Mucosa of stomach (tissue), 1 donor: Measurements from ENCODE around the gene PTPN14.
"Not testable (repeated sequence)": the region's sequence is repeated elsewhere in the genome, so short reads cannot be mapped to it uniquely, and the experiment has no call there.

Source experiments
- H3K27me3 ChIP-seq: one replicate; pipeline ENCODE4 v1.7.0; 2013; ENCODE audit warnings: mild to moderate bottlenecking, low read length; ENCODE audit not compliant: control insufficient read depth, insufficient read depth
- H3K36me3 ChIP-seq: one replicate; pipeline ENCODE4 v1.7.0; 2013; ENCODE audit warnings: low read length; ENCODE audit not compliant: control insufficient read depth, insufficient read depth
- H3K4me1 ChIP-seq: one replicate; pipeline ENCODE4 v1.7.0; 2013; ENCODE audit warnings: mild to moderate bottlenecking, low read length; ENCODE audit not compliant: control insufficient read depth, insufficient read depth
- H3K4me3 ChIP-seq: one replicate; pipeline ENCODE4 v1.7.0; 2013; ENCODE audit warnings: low read length
- H3K9ac ChIP-seq: one replicate; pipeline ENCODE4 v1.7.0; 2013; ENCODE audit warnings: mild to moderate bottlenecking, low read length, moderate library complexity
- H3K9me3 ChIP-seq: one replicate; pipeline ENCODE4 v1.7.0; 2013; ENCODE audit warnings: mild to moderate bottlenecking, low read length, moderate library complexity; ENCODE audit not compliant: control insufficient read depth
- donor health status: Pancreatic carcinoma.

The PTPN14 gene

GRCh38 chr1:214402613-214403083 lies 148.8 kb downstream of the PTPN14 start:
- H3K4me3 ChIP-seq, result no peak overlapping the region
- H3K9ac ChIP-seq, result no peak overlapping the region
- no peaks in the 10 kb centered on the region for H3K27me3 ChIP-seq
- no peaks in the 10 kb centered on the region for H3K36me3 ChIP-seq
- no peaks in the 10 kb centered on the region for H3K9me3 ChIP-seq
- H3K4me1 ChIP-seq, result no peaks in the 10 kb centered on the region

DNA sequence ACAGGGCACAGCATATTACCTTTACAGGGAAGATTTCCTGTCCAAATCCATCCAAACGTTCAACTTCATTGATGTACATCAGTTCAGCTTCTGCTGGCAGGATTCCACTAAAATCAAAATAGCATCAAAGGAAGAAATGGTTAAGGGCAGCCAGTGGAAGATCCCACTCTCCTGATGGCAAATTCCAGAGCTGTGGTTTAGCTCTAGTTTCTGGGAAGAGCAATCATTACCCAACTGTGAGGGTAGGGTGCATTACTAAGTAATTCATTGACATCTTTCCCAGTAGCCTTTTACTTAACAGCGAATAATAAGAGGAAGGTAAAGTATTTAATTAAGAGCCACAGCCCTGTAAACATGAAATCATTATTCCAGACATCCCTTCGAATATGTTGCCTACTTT lies 149.7 kb downstream of the PTPN14 start:
- Histone ChIP-seq H3K9ac (no peak overlapping the region), H3K4me3 (no peak overlapping the region), H3K27me3 (no peaks in the 10 kb centered on the region), H3K9me3 (no peaks in the 10 kb centered on the region), H3K36me3 (no peaks in the 10 kb centered on the region), H3K4me1 (no peaks in the 10 kb centered on the region)

- Histone ChIP-seq H3K4me3 (no peak overlapping the region), H3K9me3 (no peaks in the 10 kb centered on the region), H3K4me1 (no peaks in the 10 kb centered on the region), H3K9ac (no peak overlapping the region), H3K27me3 (no peaks in the 10 kb centered on the region), H3K36me3 (no peaks in the 10 kb centered on the region)
Measured at GRCh38 chr1:214400131-214400530, 151.3 kb downstream of the PTPN14 start.

GRCh38 chr1:214398490-214398889 lies 152.9 kb downstream of the PTPN14 start:
- Histone ChIP-seq H3K36me3 (no peaks in the 10 kb centered on the region), H3K27me3 (no peaks in the 10 kb centered on the region), H3K9me3 (no peaks in the 10 kb centered on the region), H3K4me3 (no peak overlapping the region), H3K9ac (no peak overlapping the region), H3K4me1 (no peaks in the 10 kb centered on the region)

DNA sequence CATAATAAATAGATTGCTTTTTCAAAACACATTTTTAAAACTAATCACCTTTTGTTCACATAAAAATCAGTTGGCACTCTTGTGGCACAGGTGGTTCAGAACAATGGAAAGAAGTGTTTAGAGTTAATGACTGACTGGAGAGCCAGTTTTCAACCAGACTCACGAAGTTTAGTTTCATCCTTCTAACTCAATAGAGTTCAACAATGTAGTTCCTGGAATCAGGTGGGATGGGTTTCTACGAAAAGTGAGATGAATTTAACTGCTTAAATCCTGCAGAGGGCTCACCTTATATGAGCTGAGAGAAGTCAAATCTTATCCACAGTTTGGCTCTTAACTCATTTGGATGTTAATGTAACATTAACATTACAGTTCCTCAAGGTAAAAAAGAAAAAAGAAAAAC lies 153.9 kb downstream of the PTPN14 start:
- Histone ChIP-seq H3K4me3 (no peak overlapping the region), H3K9me3 (no peaks in the 10 kb centered on the region), H3K9ac (no peak overlapping the region), H3K4me1 (no peaks in the 10 kb centered on the region), H3K36me3 (no peaks in the 10 kb centered on the region), H3K27me3 (no peaks in the 10 kb centered on the region)

- H3K9me3 ChIP-seq, result no peaks in the 10 kb centered on the region
- H3K36me3 ChIP-seq, result no peaks in the 10 kb centered on the region
- H3K9ac ChIP-seq, result no peak overlapping the region
- no peak overlapping the region for H3K4me3 ChIP-seq
- no peaks in the 10 kb centered on the region for H3K4me1 ChIP-seq
- H3K27me3 ChIP-seq, result no peaks in the 10 kb centered on the region
Measured at GRCh38 chr1:214396330-214396729, 155.1 kb downstream of the PTPN14 start.

DNA sequence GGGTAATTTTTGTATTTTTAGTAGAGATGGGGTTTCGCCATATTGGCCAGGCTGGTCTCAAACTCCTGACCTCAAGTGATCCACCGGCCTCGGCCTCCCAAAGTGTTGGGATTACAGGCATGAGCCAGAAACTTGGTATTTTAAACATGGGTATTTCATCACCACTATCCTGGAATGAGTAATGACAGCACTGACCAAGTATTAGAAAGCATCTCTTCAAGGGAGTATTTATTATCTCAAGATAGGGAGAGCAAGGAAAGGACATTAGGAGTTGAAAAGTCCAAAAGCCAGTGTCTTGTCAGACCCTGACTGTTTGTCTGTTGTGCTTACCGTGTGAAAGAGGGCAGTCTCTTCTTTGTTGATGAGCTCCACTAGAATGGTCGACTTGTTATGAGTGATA lies 156.8 kb downstream of the PTPN14 start:
- H3K27me3 ChIP-seq, H3K9me3 ChIP-seq, H3K36me3 ChIP-seq, H3K9ac ChIP-seq, H3K4me1 ChIP-seq, H3K4me3 ChIP-seq: not testable (repeated sequence)

- Histone ChIP-seq H3K4me1 (no peaks in the 10 kb centered on the region), H3K36me3 (peaks cover 5% of the 10 kb centered on the region)
Measured at GRCh38 chr1:214393086-214393485, 158.3 kb downstream of the PTPN14 start.

GRCh38 chr1:214391873-214392645 lies 159.3 kb downstream of the PTPN14 start:
- Histone ChIP-seq H3K9ac (no peak overlapping the region), H3K9me3 (no peaks in the 10 kb centered on the region), H3K4me3 (no peak overlapping the region), H3K27me3 (no peaks in the 10 kb centered on the region), H3K4me1 (no peaks in the 10 kb centered on the region), H3K36me3 (peaks cover 5% of the 10 kb centered on the region)

More at GRCh38 chr1:214393086-214393485, 158.3 kb downstream of the PTPN14 start:
- H3K4me3 ChIP-seq, result no peak overlapping the region
- no peaks in the 10 kb centered on the region for H3K27me3 ChIP-seq
- H3K9ac ChIP-seq, result no peak overlapping the region
- H3K9me3 ChIP-seq, result no peaks in the 10 kb centered on the region

- no peaks in the 10 kb centered on the region for H3K27me3 ChIP-seq
Measured at GRCh38 chr1:214389734-214390133, 161.7 kb downstream of the PTPN14 start.

GRCh38 chr1:214386747-214387146 lies 164.7 kb downstream of the PTPN14 start:
- H3K9ac ChIP-seq, result no peak overlapping the region
- no peaks in the 10 kb centered on the region for H3K9me3 ChIP-seq
- H3K4me1 ChIP-seq, result no peaks in the 10 kb centered on the region
- H3K27me3 ChIP-seq, result no peaks in the 10 kb centered on the region
- no peak overlapping the region for H3K4me3 ChIP-seq
- H3K36me3 ChIP-seq, result peaks cover 14% of the 10 kb centered on the region

More at GRCh38 chr1:214389734-214390133, 161.7 kb downstream of the PTPN14 start:
- H3K9ac ChIP-seq, result no peak overlapping the region
- no peaks in the 10 kb centered on the region for H3K4me1 ChIP-seq
- H3K36me3 ChIP-seq, result peaks cover 5% of the 10 kb centered on the region
- H3K9me3 ChIP-seq, result no peaks in the 10 kb centered on the region
- H3K4me3 ChIP-seq, result no peak overlapping the region

DNA sequence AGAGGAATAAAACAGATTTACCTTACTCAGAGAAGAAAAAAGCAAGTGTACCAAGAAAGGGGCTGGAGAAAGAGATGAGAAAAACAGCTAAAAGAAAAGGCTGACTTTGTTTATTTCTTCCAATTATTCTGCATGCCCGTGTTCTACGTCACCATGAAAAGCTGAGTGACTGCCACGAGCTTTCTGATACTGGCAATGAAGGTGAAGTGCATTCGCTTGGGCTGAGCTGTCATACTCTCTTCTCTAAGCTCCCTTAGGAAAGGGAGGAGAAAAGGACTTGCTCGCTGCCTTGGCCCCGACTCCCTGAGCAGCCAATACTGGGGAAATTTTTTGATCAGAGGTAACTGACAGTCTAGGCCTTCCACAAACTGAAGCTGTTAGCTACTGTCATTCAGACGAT lies 165.1 kb downstream of the PTPN14 start:
- Histone ChIP-seq H3K4me1 (no peaks in the 10 kb centered on the region), H3K27me3 (no peaks in the 10 kb centered on the region), H3K9ac (no peak overlapping the region), H3K36me3 (peaks cover 14% of the 10 kb centered on the region), H3K9me3 (no peaks in the 10 kb centered on the region), H3K4me3 (no peak overlapping the region)
